GM12878 (cell line): ENCODE results near the gene S100A14.

Experiments
- CTCF ChIP-seq, 3 experiments: IDR thresholded peaks in 2 of 3; conservative IDR thresholded peaks in 1 of 3; 2 replicates each; pipeline ENCODE4 v1.5.1; 2011; ENCODE audit warnings: low read depth in 3 of 3, low read length in 3 of 3, mild to moderate bottlenecking in 3 of 3, control low read depth in 2 of 3, moderate library complexity in 2 of 3, inconsistent platforms in 1 of 3, mixed read lengths in 1 of 3; ENCODE audit not compliant: control insufficient read depth in 2 of 3, insufficient read depth in 1 of 3; ENCODE audit errors: extremely low read depth in 1 of 3
- EGR1 ChIP-seq, 2 experiments: IDR thresholded peaks; 1 replicate in 1 of 2; 2 replicates in 1 of 2; pipeline ENCODE4 v1.6.1; 2011 to 2012; ENCODE audit warnings: low read depth in 2 of 2, low read length in 2 of 2, borderline replicate concordance in 1 of 2, mild to moderate bottlenecking in 1 of 2, moderate library complexity in 1 of 2
- EZH2 ChIP-seq: IDR thresholded peaks from 2 replicates; pipeline ENCODE4 v1.6.1; 2012; ENCODE audit warnings: low read depth, mild to moderate bottlenecking, control low read depth, inconsistent platforms, low read length, borderline replicate concordance; ENCODE audit not compliant: control insufficient read depth
- FOXK2 ChIP-seq: fragments of 450-650 bp; IDR thresholded peaks from 2 replicates; pipeline ENCODE4 v1.6.1; 2017; ENCODE audit warnings: mild to moderate bottlenecking, moderate library complexity
- MYC ChIP-seq: IDR thresholded peaks from 2 replicates; pipeline ENCODE4 v1.6.1; 2011; ENCODE audit warnings: mild to moderate bottlenecking, low read length, moderate library complexity, inconsistent platforms; ENCODE audit not compliant: insufficient read depth, insufficient replicate concordance, insufficient read length, severe bottlenecking
- POLR2A ChIP-seq: IDR thresholded peaks from 2 replicates; pipeline ENCODE4 v1.6.1; 2011; ENCODE audit warnings: low read depth, mild to moderate bottlenecking, low read length
- POLR2AphosphoS5 ChIP-seq: IDR thresholded peaks from 2 replicates; pipeline ENCODE4 v1.6.1; 2011; ENCODE audit warnings: mild to moderate bottlenecking, low read length, inconsistent platforms
- REST ChIP-seq: IDR thresholded peaks from 2 replicates; pipeline ENCODE4 v1.6.1; 2012; ENCODE audit warnings: mild to moderate bottlenecking, low read depth, low read length
- SPI1 ChIP-seq: IDR thresholded peaks from 2 replicates; pipeline ENCODE4 v1.6.1; 2011; ENCODE audit warnings: low read depth, mild to moderate bottlenecking, low read length, moderate library complexity, borderline replicate concordance; ENCODE audit not compliant: insufficient read depth
- SREBF2 ChIP-seq: IDR thresholded peaks from 2 replicates; pipeline ENCODE4 v1.6.1; 2012; ENCODE audit warnings: mild to moderate bottlenecking, low read length

GRCh38 chr1:153663211-153663610, 47.1 kb upstream of the S100A14 start:
- TF ChIP-seq SPI1 (no peak), EZH2 (no peak), CTCF (IDR thresholded peaks at IDR 0.05 in 2 of 3, conservative IDR thresholded peaks at IDR 0.05 in 1 of 3; ENCODE audit: control insufficient read depth in 2 of 3, extremely low read depth in 1 of 3, insufficient read depth in 1 of 3, low read depth in 3 of 3, low read length in 3 of 3) (no peak), MYC (no peak), FOXK2 (no peak), POLR2AphosphoS5 (no peak), SREBF2 (no peak), POLR2A (no peak), REST (no peak), EGR1 (IDR thresholded peaks at IDR 0.05; ENCODE audit: borderline replicate concordance in 1 of 2, low read depth in 2 of 2, low read length in 2 of 2) (no peak)
